Colonic mucosa (tissue), 4 donors: ENCODE results near the gene DCDC2. TPM values are rescaled to one million over a fixed set of nuclear protein-coding genes. Genes with fewer than 3 reads are reported as not detected.
"Not testable (repeated sequence)": the region's sequence is repeated elsewhere in the genome, so short reads cannot be mapped to it uniquely, and the experiment has no call there.

Source experiments
- DNase-seq: peaks from one replicate; pipeline ENCODE4 v3.0.0-alpha.2; 2020
- H3K27ac ChIP-seq: fragments of 200-600 bp; one replicate; pipeline ENCODE4 v1.8.0; 2021
- H3K27me3 ChIP-seq: fragments of 200-600 bp; one replicate; pipeline ENCODE4 v1.8.0; 2021
- H3K36me3 ChIP-seq: fragments of 200-600 bp; one replicate; pipeline ENCODE4 v1.8.0; 2021
- H3K4me1 ChIP-seq: fragments of 200-600 bp; one replicate; pipeline ENCODE4 v1.8.0; 2021; ENCODE audit warnings: mild to moderate bottlenecking
- H3K4me3 ChIP-seq: fragments of 200-600 bp; one replicate; pipeline ENCODE4 v1.8.0; 2021
- H3K9ac ChIP-seq, 2 donors: one replicate each; pipeline ENCODE4 v1.7.0; 2013; ENCODE audit warnings: control low read depth in 2 of 2, low read depth in 2 of 2, low read length in 2 of 2
- H3K9me3 ChIP-seq: fragments of 200-600 bp; one replicate; pipeline ENCODE4 v1.8.0; 2021
- intact Hi-C: fragments of 100-400 bp; cut with DNase I; formaldehyde crosslinking; loops from one replicate; pipeline ENCODE4 v1.14.1; 2022
- total RNA-seq, 2 donors: library from RNA; stranded (reverse); fragmentation: NEBNext Ultra II Directional in 1 of 2; extraction: Animal tissue kit (Norgen Biotek cat#: 25700) in 1 of 2; gene quantifications; one replicate each; pipeline ENCODE4 v1.2.1, GENCODE V29; 2021
- TF ChIP-seq, protein P1 (sequence below): fragments of 200-600 bp; IDR thresholded peaks from one replicate; pipeline ENCODE4 v1.8.0; 2022; ENCODE audit warnings: antibody characterized with exemption, mild to moderate bottlenecking
- donor health status: healthy.
- donor health status: DM: no; HTN: no; CAD: no.
- donor health status: DM: no; HTN: no; CAD: no.

The DCDC2 gene
- total RNA-seq, 2 donors from 2014 or later, result 3.3 to 9.4 TPM

DNA sequence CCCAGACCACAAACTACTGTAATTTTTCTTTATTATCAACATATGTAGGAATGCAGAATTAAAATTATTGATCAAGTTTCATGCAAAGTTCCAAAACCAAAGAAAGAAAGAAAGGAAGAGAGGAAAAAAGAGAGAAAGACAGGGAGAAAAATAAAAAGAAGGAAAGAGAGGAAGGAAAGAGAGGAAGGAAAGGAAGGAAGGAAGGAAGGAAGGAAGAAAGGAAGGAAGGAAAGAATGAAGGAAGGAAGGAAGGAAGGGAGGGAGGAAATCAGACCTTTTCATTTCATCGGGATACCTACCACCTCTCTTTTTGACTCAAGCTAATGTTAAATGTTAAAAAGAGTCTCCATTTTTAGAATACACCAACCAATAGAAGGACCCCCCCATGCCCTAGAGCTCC, 31.9 kb downstream of the DCDC2 start:
- H3K4me3 ChIP-seq, result no peak overlapping the region
- TF ChIP-seq, protein P1, sequence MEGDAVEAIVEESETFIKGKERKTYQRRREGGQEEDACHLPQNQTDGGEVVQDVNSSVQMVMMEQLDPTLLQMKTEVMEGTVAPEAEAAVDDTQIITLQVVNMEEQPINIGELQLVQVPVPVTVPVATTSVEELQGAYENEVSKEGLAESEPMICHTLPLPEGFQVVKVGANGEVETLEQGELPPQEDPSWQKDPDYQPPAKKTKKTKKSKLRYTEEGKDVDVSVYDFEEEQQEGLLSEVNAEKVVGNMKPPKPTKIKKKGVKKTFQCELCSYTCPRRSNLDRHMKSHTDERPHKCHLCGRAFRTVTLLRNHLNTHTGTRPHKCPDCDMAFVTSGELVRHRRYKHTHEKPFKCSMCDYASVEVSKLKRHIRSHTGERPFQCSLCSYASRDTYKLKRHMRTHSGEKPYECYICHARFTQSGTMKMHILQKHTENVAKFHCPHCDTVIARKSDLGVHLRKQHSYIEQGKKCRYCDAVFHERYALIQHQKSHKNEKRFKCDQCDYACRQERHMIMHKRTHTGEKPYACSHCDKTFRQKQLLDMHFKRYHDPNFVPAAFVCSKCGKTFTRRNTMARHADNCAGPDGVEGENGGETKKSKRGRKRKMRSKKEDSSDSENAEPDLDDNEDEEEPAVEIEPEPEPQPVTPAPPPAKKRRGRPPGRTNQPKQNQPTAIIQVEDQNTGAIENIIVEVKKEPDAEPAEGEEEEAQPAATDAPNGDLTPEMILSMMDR, result no peak

DNA sequence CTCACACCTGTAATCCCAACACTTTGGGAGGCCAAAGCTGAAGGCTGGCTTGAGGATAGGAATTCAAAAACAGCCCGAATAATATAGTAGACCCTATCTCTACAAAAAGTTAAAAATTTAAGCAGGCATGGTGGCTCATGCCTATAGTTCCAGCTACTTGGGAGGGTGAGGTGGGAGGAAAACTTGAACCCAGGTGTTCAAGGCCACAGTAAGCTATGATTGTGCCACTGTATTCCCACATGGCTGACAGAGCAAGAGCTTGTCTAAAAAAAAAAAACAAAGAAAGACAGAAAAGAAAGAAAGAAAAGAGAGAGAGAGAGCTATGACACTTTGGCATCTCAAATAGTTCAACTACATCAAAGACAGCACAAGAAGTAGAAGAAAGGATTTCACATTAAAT, 33.2 kb downstream of the DCDC2 start:
- TF ChIP-seq, protein P1, result no peak
- Histone ChIP-seq H3K4me3 (no peak overlapping the region), H3K4me1 (no peaks in the 10 kb centered on the region), H3K27me3 (no peaks in the 10 kb centered on the region), H3K27ac (no peak overlapping the region), H3K9ac (no peak overlapping the region), H3K9me3 (no peaks in the 10 kb centered on the region), H3K36me3 (no peaks in the 10 kb centered on the region)
- intact Hi-C loops, result no loop called here
- DNase-seq, result no peak

More for the DNA sequence above, 31.9 kb downstream of the DCDC2 start:
- no peaks in the 10 kb centered on the region for H3K9me3 ChIP-seq
- intact Hi-C loops, result no loop called here
- H3K36me3 ChIP-seq, result no peaks in the 10 kb centered on the region
- no peak for DNase-seq
- no peak overlapping the region for H3K9ac ChIP-seq
- no peak overlapping the region for H3K27ac ChIP-seq
- H3K27me3 ChIP-seq, result no peaks in the 10 kb centered on the region
- H3K4me1 ChIP-seq, result no peaks in the 10 kb centered on the region

DNA sequence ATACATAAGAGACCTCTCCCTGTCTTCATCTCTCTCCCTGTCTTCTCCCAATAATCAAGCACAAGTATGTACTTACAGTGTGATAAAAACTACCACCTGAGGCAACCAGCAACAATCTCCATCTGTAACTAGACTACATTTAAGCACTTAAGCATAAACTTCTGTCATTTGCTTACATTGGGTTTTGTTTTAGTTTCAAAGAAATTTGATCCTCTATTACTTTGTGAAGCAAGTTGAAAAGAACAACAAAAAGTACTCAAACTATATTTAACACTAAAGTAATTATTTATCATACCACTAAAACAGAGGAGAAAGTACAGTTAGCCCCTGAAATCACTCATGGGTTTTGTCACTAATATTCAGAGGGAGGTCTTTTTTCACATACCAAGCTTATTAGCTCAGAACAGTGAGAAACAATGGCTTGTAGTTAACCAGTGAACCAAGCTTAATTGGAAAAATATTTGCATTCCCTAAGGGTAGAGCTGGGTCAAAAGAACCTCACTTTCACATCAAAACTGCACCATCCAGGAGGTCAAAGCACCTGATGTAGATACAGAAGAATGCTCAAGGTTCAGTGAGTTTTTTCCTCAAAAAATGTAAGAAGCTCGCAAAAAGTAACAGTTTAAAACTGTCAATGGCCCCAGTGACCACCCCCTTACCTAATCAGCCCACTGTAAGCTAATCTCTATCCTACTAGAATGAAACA, 34.1 kb downstream of the DCDC2 start:
- H3K27ac ChIP-seq, result no peak overlapping the region
- H3K9me3 ChIP-seq, result no peaks in the 10 kb centered on the region
- TF ChIP-seq, protein P1, result no peak
- H3K4me3 ChIP-seq, result no peak overlapping the region
- H3K36me3 ChIP-seq, result no peaks in the 10 kb centered on the region
- H3K9ac ChIP-seq, result no peak overlapping the region
- no peaks in the 10 kb centered on the region for H3K27me3 ChIP-seq
- no peak for DNase-seq
- intact Hi-C loops, result no loop called here
- no peaks in the 10 kb centered on the region for H3K4me1 ChIP-seq

DNA sequence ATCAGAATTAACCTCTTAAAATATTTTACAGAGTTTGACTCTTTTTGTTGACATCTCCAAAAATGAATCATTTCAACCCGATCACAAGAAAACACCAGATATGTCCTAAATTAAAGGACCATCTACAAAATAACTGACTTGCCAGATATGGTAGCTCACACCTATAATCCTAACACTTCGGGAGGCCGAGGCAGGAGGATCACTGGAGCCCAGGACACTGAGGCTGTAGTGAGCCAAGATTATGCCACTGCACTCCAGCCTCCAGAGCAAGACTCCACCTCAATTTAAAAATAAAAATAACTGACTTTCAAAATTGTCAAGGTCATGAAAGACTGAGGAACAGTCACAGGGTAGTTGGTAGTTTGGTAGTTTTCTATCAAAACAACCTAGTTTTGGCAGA, 34.9 kb downstream of the DCDC2 start:
- no peak for DNase-seq
- H3K27ac ChIP-seq, result no peak overlapping the region
- TF ChIP-seq, protein P1, result no peak
- H3K9ac ChIP-seq, result no peak overlapping the region
- H3K9me3 ChIP-seq, result no peaks in the 10 kb centered on the region
- intact Hi-C loops, result no loop called here
- H3K4me1 ChIP-seq, result no peaks in the 10 kb centered on the region
- no peak overlapping the region for H3K4me3 ChIP-seq
- H3K27me3 ChIP-seq, result no peaks in the 10 kb centered on the region
- H3K36me3 ChIP-seq, result no peaks in the 10 kb centered on the region

DNA sequence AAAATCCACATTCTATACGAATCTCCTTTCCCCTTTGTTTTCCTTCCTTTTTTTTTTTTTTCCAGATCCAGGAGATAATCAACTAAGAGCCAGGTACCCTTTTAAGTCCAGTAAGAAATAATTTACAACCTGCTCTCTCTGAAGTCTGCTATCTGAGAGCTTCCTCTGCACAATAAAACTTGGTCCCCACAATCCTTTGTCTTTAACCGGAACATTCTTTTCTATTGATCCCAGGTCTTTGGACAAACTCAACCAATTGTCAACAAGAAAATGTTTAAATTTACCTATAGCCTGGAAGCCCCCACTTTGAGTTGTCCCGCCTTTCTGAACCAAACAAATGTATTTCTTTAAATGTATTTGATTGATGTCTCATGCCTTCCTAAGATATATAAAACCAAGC, 35.4 kb downstream of the DCDC2 start:
- intact Hi-C loops, H3K27me3 ChIP-seq, H3K4me1 ChIP-seq, H3K4me3 ChIP-seq, H3K9me3 ChIP-seq, H3K36me3 ChIP-seq, H3K9ac ChIP-seq, H3K27ac ChIP-seq, DNase-seq: not testable (repeated sequence)

DNA sequence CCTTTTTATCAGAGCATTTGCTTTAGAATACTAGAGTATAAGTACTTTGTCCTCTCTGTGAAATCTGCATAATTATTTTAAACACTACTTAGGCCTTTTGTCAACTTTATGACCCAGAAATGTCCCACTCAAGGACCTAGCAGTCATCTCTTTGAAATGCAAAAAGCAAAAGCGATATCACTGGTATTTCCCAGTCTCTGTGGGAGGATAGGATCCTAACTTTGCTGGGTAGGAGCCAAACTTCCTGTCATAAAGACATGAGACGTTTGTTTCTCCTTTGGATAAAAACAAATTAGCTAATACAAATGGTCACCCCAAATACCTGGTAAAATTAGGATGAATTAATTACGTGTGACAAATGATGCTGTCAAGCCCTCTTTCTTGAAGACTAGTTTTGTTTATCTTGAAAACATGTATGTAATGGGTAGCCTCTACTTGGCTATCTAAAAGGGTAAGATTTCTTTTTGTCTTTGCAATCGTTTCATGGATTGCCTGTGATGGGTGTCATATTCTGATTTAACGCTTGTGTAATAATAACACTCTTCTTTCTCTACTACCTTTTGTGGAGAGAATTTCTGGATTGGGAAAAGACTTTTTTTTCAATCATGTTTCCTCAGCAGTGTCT, 36.2 kb downstream of the DCDC2 start:
- TF ChIP-seq, protein P1, result no peak
- DNase-seq, result no peak

More for the DNA sequence above, 36.2 kb downstream of the DCDC2 start:
- Histone ChIP-seq H3K4me3 (no peak overlapping the region), H3K27ac (no peak overlapping the region), H3K36me3 (no peaks in the 10 kb centered on the region), H3K9me3 (no peaks in the 10 kb centered on the region), H3K9ac (no peak overlapping the region), H3K27me3 (no peaks in the 10 kb centered on the region), H3K4me1 (no peaks in the 10 kb centered on the region)
- intact Hi-C loops, result no loop called here
